ENCODE data around the gene NRG2. TPM values are rescaled to one million over a fixed set of nuclear protein-coding genes. Genes with fewer than 3 reads are reported as not detected.

NRG2 gene
- total RNA-seq, 4 donors from 2014 or later = 4.1 to 13.2 (median 7.0) TPM

DNA sequence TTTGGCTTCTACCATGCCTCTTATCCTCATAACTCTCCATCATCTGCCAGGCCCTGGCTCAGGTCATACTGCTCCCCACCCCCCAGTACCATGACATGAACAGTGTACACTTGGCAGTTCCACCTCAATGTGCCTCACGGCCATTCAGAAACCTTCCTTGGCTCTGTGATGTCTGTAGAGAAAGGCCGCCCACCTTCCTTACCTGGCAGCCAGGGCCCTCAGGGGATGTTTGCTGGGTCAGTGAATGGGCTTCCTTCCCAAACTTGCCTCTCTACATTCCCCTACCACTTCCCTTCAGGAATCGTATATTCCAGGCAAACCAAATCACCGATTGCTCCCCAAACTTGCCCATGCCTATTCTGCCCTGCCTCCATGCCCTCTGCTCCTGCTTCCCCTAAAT lies 146.4 kb downstream of the NRG2 start:
- no peak for TF ChIP-seq CTCF (IDR thresholded peaks at IDR 0.05; ENCODE audit: low read depth)

DNA sequence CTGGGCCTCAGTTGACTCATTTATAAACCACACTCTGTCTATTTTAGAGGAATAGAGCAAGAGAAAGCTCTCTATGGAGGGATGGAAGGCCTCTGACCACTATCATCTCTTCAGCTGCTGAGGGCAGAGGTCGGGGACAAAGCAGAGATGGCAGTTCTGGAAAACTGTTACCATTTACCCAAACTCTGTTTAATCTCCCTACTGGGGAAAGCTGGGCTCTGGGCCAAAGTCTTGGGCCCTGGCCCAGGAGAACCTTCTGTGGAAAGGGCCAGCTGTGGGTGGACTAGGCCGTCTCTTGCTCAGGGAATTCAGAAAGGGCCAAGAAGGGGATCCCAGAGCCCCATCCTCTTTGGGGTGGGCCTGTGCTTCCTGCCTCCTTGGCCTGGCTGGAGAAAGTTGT lies 147.5 kb downstream of the NRG2 start:
- no peak for TF ChIP-seq CTCF (IDR thresholded peaks at IDR 0.05; ENCODE audit: low read depth)

DNA sequence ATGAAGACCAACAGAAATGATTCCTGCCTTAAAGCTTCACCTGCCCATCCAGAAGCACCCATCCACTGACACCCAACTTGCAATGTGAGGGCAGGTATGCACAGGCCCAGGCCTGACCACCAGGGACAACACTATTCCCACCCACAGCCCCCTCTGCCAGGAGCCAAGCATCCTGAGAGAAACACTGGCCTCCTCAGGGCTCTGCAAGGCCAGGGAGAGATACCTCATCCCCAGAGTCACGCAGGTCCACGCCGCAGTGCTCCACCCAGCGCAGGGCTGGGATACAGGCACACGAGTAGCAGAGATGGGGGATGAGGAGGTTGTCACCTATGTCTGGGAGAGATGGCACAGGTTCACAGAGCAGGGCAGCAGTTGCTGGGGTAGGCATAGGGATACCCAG lies 148.1 kb downstream of the NRG2 start:
- TF ChIP-seq CTCF (IDR thresholded peaks at IDR 0.05; ENCODE audit: low read depth) = no peak

DNA sequence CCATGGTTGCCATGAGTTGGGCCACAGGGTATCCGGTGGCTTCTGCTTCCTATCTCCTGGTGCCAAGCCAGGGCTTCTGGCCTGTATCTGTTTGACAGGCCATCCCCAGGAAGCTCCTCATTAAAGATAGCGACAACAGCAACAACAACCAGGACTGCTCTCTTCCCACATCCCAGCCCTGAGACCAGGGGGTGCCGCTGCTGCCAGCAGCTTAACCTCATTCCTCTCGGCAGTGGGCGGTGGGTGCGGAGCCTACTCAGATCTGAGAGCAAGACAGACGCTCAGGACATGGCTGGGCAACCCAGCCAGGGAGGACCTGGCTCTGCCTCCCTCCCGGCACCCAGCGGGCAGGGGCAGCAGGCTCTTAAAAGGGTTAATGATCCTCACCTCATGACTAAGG lies 149.2 kb downstream of the NRG2 start:
- TF ChIP-seq CTCF (IDR thresholded peaks at IDR 0.05; ENCODE audit: low read depth) = no peak

- TF ChIP-seq CTCF (IDR thresholded peaks at IDR 0.05; ENCODE audit: low read depth) = no peak
Observed at GRCh38 chr5:139889410-139889809, 153.7 kb downstream of the NRG2 start.

DNA sequence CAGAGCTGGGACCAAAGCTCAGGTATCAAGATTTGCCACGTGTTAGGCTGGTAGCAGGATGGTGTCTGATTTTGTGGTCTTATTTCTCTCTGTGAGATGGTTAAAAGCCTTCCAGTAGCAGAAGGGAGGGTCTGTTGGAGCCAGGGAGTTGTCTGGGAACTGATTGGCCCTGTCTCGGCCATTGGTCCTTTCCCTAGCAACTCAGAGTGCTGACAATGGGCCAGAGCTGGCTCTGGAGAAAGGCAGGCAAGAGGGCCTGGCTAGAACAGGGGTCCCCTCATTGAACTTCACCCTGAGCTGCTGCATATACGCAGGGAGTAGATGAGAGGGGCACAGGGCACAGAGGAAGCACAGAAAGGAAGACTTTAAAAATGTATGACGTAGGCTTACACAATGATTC lies 154.7 kb downstream of the NRG2 start:
- TF ChIP-seq CTCF (IDR thresholded peaks at IDR 0.05; ENCODE audit: low read depth) = no peak

DNA sequence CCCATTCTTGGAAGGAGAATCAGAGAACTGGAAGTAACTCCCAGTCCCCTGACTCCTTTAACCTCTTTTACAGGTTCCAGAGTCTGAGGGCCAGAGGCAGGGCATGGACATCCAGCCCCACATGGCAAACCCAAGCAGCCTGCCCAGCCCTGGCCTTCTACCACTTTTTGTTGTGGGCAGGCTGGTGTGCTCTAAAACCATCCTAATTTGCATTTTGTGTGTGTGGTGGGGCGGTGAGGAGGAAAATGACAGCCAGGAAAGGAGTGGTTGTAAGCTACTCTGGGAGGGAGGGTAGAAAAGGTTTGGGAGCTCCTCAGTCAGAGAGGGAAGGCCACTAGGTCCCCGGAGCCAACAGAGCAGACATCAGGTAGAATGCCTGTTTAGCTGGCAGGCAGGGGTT lies 156.9 kb downstream of the NRG2 start:
- TF ChIP-seq CTCF (IDR thresholded peaks at IDR 0.05; ENCODE audit: low read depth) = no peak

DNA sequence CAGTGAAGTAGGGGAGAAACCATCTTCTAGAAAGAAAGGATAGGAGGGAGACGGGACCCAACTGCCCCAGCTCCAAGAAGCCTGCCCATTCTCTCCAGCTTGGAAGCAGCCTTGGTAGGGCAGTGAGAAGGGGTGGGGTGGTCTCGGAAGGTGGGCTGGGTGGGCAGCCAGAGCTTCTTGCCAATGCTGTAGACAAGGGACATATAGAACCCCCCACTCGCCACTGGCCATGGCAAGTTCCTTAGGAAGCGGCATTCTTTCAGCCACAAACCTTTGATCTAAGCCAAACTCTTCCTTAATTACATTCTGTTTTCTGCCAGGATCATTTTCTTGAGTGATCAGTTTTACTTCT lies 157.3 kb downstream of the NRG2 start:
- TF ChIP-seq CTCF (IDR thresholded peaks at IDR 0.05; ENCODE audit: low read depth) = no peak
